Stimulated activated CD4-positive, alpha-beta T cell treated with anti-CD3 and anti-CD28 coated beads, Interleukin-12 subunit alpha, Interleukin-12 subunit beta, amount 100 ng/mL, for 24 hours (primary cell): Measurements from ENCODE around the gene ZNF674.

Source experiments
- DNase-seq, 2 experiments: peaks; one replicate each; pipeline ENCODE4 v3.0.0-alpha.2; 2020; ENCODE audit warnings: low read depth in 2 of 2

Gene ZNF674

DNA sequence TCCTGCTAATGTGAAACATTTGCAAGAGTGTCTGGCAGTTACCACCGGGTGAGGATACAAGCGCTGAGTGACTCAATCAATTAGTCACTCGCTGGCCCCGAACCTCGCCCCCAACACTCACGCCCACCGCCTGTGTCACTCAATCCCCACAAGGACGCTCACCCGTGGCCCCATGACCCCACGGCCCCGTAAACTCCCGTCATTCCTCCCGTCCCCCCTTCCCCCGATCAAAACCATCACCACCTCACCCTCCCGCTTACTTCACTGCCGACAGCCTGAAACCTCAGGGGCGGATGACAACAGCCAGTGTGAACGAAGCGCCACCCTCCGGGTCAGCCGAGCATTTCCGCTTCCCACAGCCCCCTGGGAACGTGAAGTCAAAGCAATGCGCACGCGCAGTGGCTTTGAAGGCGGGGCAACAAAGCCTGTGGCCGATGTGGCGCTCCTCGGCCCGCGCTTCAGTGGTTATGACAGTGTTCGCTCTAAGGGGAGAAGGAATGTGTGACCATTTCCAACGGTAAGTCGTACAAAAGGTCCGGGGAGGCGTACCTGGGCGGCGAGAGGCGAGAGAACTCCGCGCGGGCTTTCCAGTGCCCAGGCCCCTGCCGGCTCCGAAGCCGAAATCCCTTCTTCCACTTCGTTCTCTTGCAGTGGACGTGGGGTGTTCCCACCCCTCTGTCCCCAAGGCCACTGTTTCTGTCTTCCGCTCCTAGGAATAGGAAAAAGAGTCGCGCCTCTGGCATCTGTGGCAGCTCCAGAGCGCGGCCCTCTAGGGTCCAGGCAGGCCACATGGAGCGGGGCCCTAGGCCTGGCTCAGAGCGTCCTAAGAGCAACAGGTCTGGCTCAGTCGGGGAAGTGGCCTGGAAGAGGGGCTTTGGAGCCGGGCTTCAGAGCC, at the start of gene ZNF674:
TSS of gene ZNF674 (minus strand) at position 311 of the 895 bp plus-strand sequence. CDS start 3,334 bp downstream, outside the sequence.
- DNase-seq: peak; percentile 78 to 86

DNA sequence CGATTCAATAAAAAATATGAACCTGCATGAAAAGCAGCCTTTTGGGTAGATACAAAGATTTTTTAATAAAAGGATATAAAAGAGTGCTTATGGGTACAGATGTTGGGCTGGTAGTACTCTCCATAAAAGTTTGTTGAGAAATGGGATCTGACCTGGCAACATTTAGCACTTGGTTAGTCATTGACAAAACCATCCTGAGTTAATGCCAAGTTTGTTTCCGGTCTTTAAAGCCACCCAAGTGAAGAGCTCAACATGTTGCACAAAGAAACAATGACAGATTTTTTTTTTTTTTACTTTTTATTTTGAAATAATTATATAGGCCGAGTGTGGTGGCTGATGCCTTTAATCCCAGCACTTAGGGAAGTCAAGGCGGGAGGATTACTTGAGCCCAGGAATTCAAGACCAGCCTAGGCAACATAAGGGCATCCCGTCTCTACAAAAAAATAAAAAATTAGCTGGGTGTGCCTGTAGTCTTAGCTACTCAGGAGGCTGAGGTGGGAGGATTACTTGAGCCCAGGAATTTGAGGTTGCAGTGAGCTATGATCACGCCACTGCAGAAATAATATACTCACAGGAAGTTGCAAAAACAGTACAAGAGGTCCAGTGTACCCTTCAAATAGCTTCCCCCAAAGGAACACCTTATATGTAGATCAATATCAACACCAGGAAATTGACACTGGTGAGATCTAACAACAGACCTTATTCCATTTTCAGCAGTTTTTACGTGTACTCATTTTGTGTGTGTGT, 44.9 kb upstream of the ZNF674 start:
- no peak for DNase-seq

DNA sequence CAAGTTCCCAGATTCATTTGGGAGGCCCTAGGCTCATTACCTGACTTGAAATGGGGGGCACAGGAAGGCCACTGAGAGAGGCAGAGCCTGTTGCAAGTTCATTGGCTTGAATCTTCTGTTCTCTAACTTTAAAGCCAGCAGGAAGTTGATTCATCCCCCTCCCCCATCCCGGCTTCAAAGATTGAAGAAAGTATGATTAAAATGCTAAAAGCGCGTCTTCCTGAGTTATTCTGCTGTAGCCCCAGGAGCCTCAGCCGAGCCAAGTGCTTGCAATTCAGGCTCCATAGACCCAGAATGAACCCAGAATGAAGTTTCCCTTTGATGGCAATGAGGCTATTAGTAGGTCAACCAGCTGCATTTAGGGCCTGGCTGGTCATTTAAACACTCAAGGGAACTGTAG, 43.0 kb upstream of the ZNF674 start:
- DNase-seq: no peak

DNA sequence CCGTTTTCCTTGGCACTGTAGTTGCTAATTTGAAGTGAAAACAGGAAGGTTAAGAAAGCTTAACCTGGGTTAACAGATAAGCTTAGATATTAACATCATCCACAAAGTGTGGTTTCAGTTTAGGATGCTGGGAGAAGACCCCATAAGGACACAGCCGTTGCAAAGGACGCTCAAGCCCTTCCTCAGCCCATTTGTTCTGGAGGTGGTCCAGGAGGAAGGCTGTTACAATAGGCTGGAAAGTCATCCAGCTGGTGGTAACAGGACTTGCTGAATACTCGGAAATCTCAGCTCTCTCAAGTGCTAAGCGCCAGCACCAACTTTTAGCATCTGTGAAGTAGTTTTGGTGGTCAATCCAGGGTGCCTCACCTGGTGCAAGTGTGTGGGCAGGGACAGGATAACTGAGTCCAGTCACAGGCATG, 42.5 kb upstream of the ZNF674 start:
- DNase-seq: no peak

DNA sequence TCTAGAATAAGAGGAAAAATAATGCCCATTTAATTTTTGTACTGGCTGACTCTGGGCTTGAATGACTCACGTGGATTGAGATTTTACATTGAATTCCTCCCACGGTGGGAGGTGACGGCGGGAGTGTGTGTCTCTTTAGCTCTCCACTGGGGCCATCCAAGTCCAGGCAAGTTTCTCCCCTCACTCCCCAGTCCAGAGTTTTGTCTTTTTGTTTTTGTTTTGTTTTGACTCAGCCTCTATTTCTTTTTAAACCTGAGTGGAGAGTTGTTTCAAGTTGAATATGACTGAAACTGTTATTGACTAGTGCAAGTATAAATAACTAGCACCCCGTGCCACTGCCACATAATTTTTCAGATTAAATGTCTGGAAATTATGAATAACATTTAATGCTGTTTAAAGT, 41.9 kb upstream of the ZNF674 start:
- DNase-seq: no peak

DNA sequence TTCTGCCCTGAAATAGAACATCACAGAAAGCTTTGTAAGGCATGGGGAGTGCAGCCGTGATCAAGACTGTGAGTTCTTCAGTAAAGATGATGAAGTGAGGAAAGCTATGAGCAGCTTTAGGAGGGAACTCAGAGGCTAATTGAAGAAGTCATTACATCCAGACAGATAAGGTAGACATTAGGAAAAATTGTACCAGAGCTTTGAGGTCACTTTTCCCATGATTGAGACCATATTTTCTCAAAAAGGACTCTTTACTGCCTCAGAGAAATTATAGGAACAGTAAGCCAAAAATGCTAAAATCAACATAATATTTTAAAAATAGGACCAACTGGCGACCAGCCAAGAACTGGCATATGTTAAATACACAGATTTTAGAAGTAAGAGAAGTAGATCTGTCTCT, 39.5 kb upstream of the ZNF674 start:
- no peak for DNase-seq

DNA sequence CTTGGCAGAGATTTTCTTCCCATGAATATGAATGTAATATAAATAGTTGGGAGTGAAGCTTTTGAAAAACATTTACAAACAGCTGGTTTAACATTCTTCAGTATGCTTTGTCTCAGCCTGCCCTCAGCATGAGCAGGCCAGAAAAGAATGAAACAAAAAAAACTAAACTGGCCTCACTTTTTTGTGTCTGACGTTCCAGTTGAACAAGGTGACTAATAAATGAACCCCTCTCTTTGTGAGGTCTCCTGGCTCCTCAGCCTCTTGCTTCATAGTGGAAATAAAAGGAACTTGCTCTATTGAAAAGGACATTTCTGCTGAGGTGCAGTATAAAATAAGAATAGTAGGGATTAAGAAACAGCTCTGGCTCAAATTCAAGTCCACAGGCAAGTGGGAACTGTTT, 37.7 kb upstream of the ZNF674 start:
- DNase-seq: no peak

DNA sequence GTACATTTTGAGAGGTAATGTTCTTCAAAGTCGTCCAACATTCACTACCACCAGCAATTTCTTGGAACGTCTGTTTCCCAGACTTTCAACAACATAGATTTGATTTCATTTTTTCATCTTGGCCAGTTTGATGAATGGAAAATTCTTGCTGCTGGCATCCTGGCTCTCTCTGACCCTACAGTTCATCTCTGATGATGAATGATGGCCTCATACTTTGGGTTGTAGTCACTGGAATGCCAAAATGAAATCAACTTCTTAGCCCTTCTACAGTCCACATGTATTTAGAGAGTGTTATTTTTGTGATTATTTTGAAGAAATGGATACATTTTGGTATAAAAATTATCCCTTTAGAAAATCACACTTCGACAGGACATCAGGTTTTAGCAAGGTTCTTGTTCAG, 37.1 kb upstream of the ZNF674 start:
- no peak for DNase-seq

DNA sequence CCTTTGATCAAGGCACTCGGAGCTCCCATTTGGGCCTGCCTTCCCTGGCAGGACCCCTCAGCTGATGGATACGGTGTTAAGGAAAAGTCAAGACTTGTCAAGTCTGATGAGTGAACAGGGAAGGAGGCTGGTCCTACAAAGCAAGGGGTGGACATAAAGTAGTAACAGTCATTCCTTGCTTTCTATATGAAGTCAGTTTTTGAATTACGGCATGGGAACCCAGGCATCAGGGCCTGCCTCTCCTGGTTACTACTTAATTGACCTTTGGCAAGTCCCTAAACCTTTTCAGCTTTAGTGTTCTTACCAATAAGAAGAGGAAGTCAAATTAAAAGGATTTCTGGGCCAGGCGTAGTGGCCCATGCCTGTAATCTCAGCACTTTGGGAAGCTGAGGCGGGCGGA, 35.4 kb upstream of the ZNF674 start:
- no peak for DNase-seq

DNA sequence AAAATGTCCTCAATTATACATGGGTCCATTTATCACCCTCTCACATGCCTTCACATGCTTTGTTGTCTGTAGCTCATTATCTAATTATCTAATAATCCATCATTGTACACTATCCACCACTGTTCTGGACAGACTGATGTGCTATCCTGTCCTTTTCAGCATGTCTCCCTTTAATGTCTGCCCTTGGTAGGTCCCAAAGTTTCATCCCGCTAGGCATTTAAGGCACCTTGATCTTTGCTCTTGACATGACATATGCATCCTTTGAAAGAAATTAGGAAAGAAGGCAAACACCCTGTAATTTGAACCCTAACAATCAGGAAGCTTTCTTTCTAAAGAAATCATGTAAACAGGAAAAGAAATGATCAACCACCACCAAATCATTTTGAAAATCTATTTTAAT, 34.0 kb upstream of the ZNF674 start:
- no peak for DNase-seq

DNA sequence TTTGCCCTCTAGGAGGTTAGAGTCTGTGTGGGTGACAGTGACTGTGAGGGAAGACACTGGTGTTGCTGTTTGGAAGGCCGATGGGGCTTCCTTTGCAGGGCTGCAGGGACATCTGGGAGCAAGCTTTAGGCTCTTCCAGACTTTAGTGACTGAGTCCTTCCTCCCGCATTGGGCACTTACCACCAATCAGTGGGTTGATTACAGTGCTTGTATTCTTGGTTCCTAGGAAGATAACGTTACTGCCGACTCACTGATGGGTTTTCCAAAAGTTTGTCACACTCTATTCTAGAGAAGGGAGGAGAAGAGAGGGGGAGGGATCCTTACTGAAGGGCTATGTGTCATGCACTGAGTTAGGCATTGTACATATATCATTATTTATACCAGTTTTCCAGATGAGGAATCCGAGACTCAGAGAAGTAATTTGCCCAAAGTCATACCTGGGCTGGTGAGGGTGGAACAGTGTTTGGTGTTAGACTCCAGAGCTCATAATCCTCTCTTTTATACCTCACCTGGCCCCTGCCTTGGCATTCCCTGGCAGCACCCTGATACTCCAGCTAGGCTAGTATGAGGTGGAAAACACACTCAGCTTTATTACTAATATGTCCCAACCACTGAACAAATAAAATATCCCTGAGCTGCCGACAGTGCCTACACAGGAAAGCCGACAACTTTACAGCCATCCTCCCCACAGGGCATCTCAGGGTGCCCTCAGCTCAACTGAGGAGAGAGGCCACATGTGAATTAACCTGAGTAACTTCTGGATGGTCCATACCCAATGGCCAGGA, 32.2 kb upstream of the ZNF674 start:
- DNase-seq: no peak

DNA sequence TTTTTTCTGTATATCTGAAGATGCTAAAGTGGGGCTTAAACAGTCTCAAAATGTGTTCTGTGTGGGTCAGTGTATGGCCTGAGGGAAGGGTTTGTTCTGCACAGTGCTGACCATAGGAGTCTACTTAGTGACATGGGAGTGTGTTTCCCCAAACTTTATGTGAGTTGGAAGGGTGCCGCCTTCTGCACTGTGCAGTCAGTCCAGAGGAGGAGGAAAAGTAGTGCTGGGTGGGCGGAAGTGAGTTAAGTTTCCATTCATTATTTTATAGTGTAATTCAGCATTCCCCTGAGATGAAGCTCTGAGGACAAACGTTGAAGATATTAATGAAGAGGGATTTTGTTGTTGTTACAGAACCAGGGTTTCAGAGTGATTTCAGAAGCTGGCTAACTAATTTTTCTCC, 31.2 kb upstream of the ZNF674 start:
- DNase-seq: no peak

DNA sequence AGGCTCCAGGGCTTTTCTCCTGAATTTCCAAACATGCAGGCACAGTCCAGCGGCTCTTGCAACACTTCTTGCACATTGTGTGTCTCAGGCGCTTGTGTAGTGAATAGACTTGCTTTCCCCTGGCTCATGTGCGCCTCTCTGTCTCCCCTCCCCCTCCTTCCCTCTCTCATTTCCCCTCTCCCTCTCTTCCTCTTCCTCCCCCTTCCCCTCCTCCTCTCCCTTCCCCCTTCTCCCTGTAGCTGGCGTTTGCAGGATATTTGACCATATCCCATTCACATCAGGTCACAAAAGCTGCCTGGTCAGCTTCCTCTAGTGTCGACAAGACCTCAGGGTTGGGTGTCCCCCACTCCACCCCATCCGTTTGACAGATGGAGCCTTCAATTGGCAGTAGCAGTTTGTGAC, 30.8 kb upstream of the ZNF674 start:
- DNase-seq: no peak

DNA sequence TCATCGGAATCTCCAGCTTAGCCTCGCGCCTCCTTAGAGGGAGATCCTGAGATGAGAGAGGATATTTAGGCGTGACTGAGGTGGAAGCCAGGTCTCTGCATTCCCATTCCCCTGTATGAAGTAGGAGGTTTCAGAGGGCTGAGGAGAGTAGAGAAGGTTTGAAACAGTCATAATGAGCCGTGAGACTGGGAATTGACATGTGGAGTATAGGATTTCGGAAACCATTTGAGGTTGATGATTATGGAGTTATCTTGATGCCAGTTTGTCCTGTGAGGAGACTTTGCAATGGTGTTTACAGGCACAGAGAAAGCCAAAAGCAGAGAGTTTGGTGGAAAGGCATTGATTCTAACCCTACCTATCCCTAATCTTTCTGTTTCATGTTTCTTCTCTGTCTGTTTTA, 30.4 kb upstream of the ZNF674 start:
- no peak for DNase-seq

DNA sequence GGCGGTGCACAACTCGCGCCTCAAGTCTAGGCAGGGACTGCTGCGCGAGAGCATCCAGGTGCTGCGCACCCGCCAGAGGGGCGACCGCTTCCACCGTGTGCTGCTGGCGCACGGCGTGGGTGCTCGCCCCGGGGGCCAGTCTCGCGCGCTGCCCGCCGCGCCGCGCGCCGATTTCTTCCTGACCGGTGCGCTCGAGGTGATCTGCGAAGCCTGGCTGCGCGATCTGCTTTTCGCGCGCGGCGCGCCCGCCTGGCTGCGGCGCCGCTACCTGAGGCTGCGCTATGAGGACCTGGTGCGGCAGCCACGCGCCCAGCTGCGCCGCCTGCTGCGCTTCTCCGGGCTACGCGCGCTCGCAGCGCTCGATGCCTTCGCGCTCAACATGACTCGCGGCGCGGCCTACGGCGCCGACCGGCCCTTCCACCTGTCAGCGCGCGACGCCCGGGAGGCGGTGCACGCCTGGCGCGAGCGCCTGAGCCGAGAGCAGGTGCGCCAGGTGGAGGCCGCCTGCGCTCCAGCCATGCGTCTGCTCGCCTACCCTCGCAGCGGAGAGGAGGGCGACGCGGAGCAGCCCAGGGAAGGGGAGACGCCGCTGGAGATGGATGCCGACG, 29.7 kb upstream of the ZNF674 start:
- no peak for DNase-seq

DNA sequence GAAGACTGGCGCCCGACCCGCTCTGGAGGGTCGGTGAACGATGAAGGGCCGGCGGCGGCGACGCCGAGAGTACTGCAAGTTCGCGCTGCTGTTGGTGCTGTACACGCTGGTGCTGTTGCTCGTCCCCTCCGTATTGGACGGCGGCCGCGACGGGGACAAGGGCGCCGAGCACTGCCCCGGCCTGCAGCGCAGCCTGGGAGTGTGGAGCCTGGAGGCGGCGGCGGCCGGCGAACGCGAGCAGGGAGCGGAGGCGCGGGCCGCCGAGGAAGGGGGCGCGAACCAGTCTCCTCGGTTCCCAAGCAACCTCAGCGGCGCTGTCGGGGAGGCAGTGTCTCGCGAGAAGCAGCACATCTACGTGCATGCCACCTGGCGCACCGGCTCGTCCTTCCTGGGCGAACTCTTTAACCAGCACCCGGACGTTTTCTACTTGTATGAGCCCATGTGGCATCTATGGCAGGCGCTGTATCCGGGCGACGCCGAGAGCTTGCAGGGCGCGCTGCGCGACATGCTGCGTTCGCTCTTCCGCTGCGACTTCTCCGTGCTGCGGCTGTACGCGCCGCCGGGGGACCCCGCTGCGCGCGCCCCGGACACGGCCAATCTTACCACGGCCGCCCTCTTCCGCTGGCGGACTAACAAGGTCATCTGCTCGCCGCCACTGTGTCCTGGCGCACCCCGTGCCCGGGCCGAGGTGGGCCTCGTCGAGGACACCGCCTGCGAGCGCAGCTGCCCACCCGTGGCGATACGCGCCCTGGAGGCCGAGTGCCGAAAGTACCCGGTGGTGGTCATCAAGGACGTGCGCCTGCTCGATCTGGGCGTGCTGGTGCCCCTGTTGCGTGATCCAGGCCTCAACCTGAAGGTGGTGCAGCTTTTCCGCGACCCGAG, 28.9 kb upstream of the ZNF674 start:
- peak in 1 of 2 experiments; percentile 29 for DNase-seq

DNA sequence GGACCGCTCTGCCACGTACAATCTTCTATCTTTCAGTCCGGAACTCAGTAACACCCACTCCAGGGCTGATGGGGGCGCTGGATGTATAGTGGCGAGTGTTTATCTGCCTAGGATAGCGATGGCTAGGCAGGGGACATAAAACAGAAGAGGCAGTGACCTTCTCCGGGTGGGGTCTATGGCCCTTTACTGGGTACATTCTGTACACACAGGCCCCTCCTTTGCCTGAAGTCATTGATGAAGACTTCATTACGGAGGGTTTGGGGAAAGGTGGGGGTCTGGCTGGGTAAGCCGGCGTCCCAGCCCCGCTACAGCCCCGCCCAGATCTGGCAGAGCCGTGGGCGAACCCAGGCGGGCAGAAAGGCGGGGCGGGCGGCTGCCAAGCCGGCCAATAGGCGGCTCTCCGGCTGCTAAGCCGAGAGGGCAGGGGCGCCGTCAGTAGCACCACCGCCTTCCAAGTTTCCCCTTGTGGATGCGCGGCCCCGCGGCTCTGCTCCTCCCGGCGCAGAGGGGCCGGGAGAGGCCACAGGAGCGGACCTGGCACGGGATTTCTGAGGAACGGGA, 28.2 kb upstream of the ZNF674 start, which contains the start of gene CHST7:
TSS of gene CHST7 (plus strand) at position 435 of the 561 bp plus-strand sequence. CDS start 167 bp downstream, outside the sequence.
- peak in 1 of 2 experiments; percentile 37 for DNase-seq

DNA sequence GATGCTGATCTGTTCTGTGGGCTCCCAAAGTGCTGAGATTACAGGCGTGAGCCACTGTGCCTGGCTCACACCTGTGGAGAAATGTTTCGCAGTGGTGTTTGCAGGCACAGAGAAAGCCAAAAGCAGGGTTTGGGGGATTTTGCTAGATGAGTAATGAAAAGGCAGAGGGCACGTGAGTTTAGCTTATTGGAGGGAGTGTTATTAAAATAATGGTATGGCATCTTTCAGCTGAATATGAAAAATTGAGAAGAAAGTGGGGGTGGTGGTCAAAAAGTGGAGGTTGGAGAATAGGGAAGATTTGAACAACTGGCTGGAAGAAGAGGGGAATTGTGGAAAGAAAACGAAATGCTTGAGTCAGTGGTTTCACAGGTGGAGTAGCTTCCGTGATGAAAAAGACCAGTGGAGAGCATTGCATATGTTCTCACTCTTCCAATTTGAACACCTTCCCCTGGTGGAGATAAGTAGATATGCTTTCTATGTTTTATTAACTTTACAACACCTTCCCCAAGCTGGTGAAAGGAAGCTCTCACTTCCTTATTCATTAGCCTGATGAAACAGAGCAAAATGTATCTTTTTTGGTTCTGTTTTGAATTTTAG, 27.2 kb upstream of the ZNF674 start:
- peak in 1 of 2 experiments; percentile 11 for DNase-seq

DNA sequence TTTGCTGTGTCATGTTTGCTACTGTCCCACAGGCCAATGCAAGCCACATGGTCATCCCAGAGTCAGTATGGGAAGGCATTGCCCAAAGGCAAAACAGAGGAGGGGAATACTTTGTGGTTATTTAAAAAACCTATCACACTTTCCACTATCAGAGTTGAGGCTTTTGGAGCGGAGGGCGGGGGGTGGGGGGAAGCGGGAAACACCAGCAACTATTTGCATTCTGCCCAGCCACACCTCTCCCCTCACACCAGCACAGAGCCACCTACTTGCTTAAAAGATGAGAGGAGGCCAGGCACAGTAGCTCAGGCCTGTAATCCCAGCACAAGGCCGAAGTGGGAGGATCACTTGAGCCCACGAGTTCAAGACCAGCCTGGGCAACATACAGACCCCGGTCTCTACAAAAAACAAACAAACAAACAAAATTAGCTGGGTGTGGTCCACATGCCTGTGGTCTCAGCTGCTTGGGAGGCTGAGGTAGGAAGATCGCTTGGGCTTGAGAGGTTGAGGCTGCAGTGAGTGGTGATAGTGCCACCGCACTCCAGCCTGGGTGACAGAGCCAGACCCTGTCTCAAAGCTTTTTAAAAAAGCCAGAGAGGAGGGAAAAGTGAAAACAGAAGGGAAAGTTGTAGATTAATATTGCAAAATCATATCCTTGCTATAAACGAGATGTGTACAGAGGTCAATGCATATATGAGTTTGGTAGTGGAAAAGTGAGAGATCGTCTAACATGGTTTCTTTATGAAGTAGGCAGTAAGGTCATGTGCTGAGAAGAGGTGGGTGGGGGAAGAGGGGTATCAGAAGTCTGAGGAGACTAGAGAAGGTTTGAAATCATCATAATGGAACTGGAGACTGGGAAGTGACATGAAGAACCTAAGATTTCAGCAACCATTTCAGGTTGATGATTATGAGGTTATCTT, 26.5 kb upstream of the ZNF674 start:
- DNase-seq: no peak
